ENCODE measurements around the gene SPATC1L. TPM values are rescaled to one million over a fixed set of nuclear protein-coding genes. Genes with fewer than 3 reads are reported as not detected.
A peak's percentile ranks its signal among the peaks of the same experiment; 100 is the strongest.

The SPATC1L gene
- 58.7 TPM for total RNA-seq (ENCODE audit: unreplicated experiment)
- long read RNA-seq, transcript SPATC1L-202 (4 exons, 1,182 nt) = major isoform, 81 of 88 reads
- long read RNA-seq, partial matches to known transcripts = 5 of 88 reads
- long read RNA-seq, other reads (novel, unspliced or antisense) = 2 of 88 reads

DNA sequence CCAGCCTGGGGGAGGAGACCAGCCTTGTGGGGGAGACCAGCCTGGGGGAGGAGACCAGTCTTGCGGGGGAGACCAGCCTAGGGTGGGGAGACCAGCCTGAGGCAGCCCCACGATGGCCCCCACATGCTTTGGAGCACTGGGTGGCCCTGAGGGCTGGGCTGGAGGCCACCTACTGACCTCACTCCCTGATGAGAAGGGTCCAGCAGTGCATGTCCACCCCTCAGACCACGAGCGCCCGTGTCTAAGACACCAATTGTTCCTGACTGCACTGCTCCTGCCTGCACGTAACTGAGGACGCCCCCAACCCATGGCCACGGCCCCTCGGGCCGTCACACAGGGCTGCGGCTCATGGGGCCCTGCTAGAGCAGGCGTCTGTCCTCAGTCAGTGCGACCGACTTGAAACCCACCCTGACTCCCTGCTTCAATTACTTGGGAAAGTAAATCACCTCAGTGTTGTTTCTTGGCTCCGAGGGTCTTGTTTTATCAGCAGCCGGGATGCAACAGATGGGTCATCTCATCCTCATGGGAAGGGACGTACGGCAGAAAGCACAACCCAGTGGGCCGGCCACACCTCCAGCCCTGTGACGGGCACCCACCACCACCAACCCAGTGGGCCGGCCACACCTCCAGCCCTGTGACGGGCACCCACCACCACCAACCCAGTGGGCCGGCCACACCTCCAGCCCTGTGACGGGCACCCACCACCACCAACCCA lies at the start of gene SPATC1L:
TSS of gene SPATC1L (minus strand) at position 550 of the 715 bp plus-strand sequence. CDS start 1,643 bp downstream, outside the sequence.
- peak within 1 kb of the TSS; percentile 91 for H3K4me3 Mint-ChIP-seq (ENCODE audit: unreplicated experiment)
- H3K4me1 Mint-ChIP-seq (ENCODE audit: low read depth, unreplicated experiment) = peaks cover 22% of the 10 kb centered on the region
- H3K9me3 Mint-ChIP-seq (ENCODE audit: unreplicated experiment) = peaks cover 16% of the 10 kb centered on the region
- peak; percentile 74 for DNase-seq
- H3K36me3 Mint-ChIP-seq (ENCODE audit: unreplicated experiment) = no peaks in the 10 kb centered on the region
- peaks cover 11% of the 10 kb centered on the region for H3K27me3 Mint-ChIP-seq (ENCODE audit: unreplicated experiment)
- TF ChIP-seq, protein P1, sequence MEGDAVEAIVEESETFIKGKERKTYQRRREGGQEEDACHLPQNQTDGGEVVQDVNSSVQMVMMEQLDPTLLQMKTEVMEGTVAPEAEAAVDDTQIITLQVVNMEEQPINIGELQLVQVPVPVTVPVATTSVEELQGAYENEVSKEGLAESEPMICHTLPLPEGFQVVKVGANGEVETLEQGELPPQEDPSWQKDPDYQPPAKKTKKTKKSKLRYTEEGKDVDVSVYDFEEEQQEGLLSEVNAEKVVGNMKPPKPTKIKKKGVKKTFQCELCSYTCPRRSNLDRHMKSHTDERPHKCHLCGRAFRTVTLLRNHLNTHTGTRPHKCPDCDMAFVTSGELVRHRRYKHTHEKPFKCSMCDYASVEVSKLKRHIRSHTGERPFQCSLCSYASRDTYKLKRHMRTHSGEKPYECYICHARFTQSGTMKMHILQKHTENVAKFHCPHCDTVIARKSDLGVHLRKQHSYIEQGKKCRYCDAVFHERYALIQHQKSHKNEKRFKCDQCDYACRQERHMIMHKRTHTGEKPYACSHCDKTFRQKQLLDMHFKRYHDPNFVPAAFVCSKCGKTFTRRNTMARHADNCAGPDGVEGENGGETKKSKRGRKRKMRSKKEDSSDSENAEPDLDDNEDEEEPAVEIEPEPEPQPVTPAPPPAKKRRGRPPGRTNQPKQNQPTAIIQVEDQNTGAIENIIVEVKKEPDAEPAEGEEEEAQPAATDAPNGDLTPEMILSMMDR (IDR thresholded peaks at IDR 0.05; ENCODE audit: partially characterized antibody, unreplicated experiment) = no peak
- H3K27ac Mint-ChIP-seq (ENCODE audit: unreplicated experiment) = peak within 1 kb of the TSS; percentile 97

DNA sequence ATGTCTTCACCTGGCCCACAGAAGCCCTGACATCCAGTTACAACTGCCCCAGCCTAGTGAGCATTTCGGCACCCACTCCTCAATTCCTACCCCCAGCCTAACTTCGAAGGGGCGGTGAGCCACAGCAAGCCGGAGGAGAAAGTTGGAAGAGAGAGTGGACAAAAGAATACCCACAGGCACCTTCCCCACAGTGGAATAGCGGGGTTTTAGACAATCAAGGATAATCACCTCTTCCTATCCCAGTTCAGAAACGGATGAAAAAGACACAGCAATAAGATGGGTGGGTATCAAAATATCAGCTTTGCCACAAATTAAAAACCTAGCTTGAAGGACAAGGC lies 45.6 kb upstream of the SPATC1L start:
- H3K9me3 Mint-ChIP-seq (ENCODE audit: unreplicated experiment) = peaks cover 17% of the 10 kb centered on the region
- no peak for DNase-seq
- H3K27ac Mint-ChIP-seq (ENCODE audit: unreplicated experiment) = peak overlapping the region; percentile 41
- H3K4me3 Mint-ChIP-seq (ENCODE audit: unreplicated experiment) = peak overlapping the region; percentile 87
- H3K4me1 Mint-ChIP-seq (ENCODE audit: low read depth, unreplicated experiment) = peaks cover 12% of the 10 kb centered on the region
- TF ChIP-seq, protein P1 (IDR thresholded peaks at IDR 0.05; ENCODE audit: partially characterized antibody, unreplicated experiment) = no peak
- H3K36me3 Mint-ChIP-seq (ENCODE audit: unreplicated experiment) = peaks cover 40% of the 10 kb centered on the region
- peaks cover 13% of the 10 kb centered on the region for H3K27me3 Mint-ChIP-seq (ENCODE audit: unreplicated experiment)

DNA sequence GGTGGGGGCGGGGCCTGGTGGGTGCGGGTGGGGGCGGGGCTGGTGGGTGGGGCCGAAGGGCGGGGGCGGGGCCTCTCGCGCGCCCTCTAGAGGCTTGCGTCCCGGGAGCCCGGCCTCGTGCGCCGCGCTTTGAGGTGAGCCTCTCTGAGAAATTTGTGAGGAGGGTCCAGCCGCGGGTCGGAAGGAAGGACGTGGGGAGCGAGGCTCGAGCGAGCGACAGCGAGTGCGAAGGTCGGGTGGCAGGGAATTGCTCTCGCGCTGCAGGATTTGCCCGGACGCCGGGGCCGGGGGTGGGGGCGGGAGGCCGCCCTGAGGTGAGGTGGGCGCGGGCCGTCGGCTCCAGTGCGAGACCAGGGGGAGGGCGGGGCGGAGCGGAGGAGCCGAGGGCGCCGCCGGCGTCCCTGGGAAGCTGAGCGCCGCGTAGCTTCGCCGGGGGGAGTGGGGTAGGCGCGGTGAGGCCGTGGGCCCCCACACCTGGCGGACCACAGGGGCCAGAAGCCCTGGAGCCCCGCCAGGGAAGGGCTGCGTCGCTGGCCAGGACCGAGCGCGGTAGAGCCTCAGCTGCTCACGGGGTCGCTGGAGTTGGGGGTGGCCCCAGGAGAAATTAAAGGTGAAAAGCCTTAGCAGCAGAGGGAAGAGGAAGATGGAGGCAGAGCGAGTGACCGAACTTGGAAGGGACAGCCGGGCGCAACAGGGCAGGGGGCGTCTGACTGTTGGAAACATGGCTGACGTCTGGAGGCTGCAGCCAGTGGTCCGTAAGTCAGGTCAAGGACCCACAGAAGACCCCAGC lies 45.1 kb upstream of the SPATC1L start:
- Mint-ChIP-seq H3K9me3 (ENCODE audit: unreplicated experiment) (peaks cover 17% of the 10 kb centered on the region), H3K4me3 (ENCODE audit: unreplicated experiment) (peak overlapping the region; percentile 93), H3K27ac (ENCODE audit: unreplicated experiment) (peak overlapping the region; percentile 89), H3K36me3 (ENCODE audit: unreplicated experiment) (peaks cover 35% of the 10 kb centered on the region), H3K27me3 (ENCODE audit: unreplicated experiment) (peaks cover 13% of the 10 kb centered on the region), H3K4me1 (ENCODE audit: low read depth, unreplicated experiment) (peaks cover 13% of the 10 kb centered on the region)
- TF ChIP-seq, protein P1 (IDR thresholded peaks at IDR 0.05; ENCODE audit: partially characterized antibody, unreplicated experiment) = peak; percentile 47
- peak; percentile 68 for DNase-seq

DNA sequence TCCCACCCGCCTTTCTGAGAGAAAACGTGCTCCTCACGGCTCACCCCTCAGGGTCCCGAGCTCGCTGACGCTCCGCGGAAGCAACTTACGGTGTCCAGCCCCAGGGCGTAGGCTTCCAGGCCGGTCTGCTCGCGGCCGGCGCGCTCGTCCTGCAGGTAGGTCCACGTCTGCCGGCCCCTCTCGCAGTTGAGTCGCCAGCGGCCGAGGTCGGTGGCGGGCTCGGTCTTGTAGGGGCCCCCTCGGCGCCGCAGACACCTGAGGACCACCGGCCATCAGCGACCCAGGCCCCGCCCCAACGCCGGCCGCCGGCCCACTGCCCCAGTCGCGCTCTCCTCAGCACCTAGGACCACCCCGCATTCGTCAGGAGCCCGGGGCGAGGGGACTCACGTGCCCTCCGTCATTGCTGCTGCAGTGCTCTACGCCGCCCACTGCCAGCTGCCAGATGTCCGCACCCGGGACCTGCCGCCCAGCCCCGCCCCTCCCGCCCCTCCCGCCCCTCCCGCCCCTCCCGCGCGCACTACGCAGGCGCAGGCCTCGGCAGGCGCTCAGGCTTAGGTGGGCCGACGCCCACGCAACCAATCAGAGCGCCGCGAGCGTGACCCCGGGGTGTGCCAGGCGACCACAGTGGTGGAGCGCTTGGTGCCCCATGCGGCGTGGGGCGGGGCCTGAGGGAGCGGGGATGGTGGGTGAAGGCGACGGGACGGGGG lies 44.2 kb upstream of the SPATC1L start, which contains the start of gene LSS:
TSS of gene LSS (minus strand) at position 430 of the 707 bp plus-strand sequence. CDS start at position 401, 29 bp downstream.
- peaks cover 12% of the 10 kb centered on the region for H3K27me3 Mint-ChIP-seq (ENCODE audit: unreplicated experiment)
- peak; percentile 100 for DNase-seq
- peak within 1 kb of the TSS; percentile 94 for H3K4me3 Mint-ChIP-seq (ENCODE audit: unreplicated experiment)
- H3K27ac Mint-ChIP-seq (ENCODE audit: unreplicated experiment) = peak within 1 kb of the TSS; percentile 89
- peaks cover 18% of the 10 kb centered on the region for H3K4me1 Mint-ChIP-seq (ENCODE audit: low read depth, unreplicated experiment)
- H3K36me3 Mint-ChIP-seq (ENCODE audit: unreplicated experiment) = peaks cover 27% of the 10 kb centered on the region
- H3K9me3 Mint-ChIP-seq (ENCODE audit: unreplicated experiment) = peaks cover 16% of the 10 kb centered on the region
- TF ChIP-seq, protein P1 (IDR thresholded peaks at IDR 0.05; ENCODE audit: partially characterized antibody, unreplicated experiment) = peak; percentile 4

Measured in glutamatergic neuron (in vitro differentiated cells).